Nephron (organoid): ENCODE measurements around the gene THAP8.

Experiments
- H3K27ac Mint-ChIP-seq, 3 experiments: 2 replicates each; pipeline ENCODE4 v1.8.0; 2020; ENCODE audit warnings: mixed read lengths in 3 of 3, mild to moderate bottlenecking in 2 of 3, moderate library complexity in 1 of 3
- H3K27me3 Mint-ChIP-seq: 2 replicates; pipeline ENCODE4 v1.8.0; 2021; ENCODE audit warnings: low read depth, mild to moderate bottlenecking, moderate library complexity, mixed read lengths
- H3K36me3 Mint-ChIP-seq: 2 replicates; pipeline ENCODE4 v1.8.0; 2020; ENCODE audit warnings: low read depth, mixed read lengths
- H3K4me1 Mint-ChIP-seq: 2 replicates; pipeline ENCODE4 v1.8.0; 2020; ENCODE audit warnings: mixed read lengths
- H3K4me3 Mint-ChIP-seq, 3 experiments: 2 replicates each; pipeline ENCODE4 v1.8.0; 2020; ENCODE audit warnings: mild to moderate bottlenecking in 3 of 3, mixed read lengths in 3 of 3, moderate library complexity in 2 of 3
- H3K9me3 Mint-ChIP-seq: 2 replicates; pipeline ENCODE4 v1.8.0; 2020; ENCODE audit warnings: mixed read lengths
- TF ChIP-seq, protein P1 (sequence below), 3 experiments: fragments of 200-600 bp; sonication (generic); IDR thresholded peaks; one replicate each; pipeline ENCODE4 v1.5.0; 2021; ENCODE audit warnings: antibody characterized with exemption in 3 of 3; ENCODE audit not compliant: unreplicated experiment in 3 of 3

THAP8 gene

DNA sequence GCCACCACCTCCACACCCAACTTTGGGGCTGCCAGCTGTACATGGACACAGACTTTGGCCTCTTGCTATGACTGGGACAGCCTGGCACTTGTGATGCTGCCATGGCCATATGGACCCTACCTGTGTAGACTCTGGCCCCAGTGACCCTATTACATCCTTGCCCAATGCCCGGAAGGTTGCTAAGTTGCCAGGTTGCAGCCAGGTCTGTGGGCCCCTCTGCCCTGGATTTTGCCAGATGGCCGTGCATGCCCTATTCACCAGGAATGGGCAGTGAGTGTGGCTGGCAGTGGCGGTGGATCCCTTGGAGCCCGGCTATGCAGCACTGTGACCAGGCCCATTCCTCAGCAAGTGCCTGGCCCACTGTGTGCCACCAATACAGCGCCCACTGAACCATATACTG is 68.0 kb downstream of the THAP8 start:
- Mint-ChIP-seq H3K9me3 (no peaks in the 10 kb centered on the region), H3K36me3 (no peaks in the 10 kb centered on the region), H3K4me1 (no peaks in the 10 kb centered on the region), H3K27me3 (peaks cover 81% of the 10 kb centered on the region), H3K4me3 (peak overlapping the region; percentile 50 to 83 (median 52)), H3K27ac (no peak overlapping the region)
- TF ChIP-seq, protein P1, sequence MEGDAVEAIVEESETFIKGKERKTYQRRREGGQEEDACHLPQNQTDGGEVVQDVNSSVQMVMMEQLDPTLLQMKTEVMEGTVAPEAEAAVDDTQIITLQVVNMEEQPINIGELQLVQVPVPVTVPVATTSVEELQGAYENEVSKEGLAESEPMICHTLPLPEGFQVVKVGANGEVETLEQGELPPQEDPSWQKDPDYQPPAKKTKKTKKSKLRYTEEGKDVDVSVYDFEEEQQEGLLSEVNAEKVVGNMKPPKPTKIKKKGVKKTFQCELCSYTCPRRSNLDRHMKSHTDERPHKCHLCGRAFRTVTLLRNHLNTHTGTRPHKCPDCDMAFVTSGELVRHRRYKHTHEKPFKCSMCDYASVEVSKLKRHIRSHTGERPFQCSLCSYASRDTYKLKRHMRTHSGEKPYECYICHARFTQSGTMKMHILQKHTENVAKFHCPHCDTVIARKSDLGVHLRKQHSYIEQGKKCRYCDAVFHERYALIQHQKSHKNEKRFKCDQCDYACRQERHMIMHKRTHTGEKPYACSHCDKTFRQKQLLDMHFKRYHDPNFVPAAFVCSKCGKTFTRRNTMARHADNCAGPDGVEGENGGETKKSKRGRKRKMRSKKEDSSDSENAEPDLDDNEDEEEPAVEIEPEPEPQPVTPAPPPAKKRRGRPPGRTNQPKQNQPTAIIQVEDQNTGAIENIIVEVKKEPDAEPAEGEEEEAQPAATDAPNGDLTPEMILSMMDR (IDR thresholded peaks at IDR 0.05; ENCODE audit: unreplicated experiment in 3 of 3): no peak
